ENCODE results near the gene C1QA.
"Not testable (repeated sequence)": the region's sequence is repeated elsewhere in the genome, so short reads cannot be mapped to it uniquely, and the experiment has no call there.

The C1QA gene

DNA sequence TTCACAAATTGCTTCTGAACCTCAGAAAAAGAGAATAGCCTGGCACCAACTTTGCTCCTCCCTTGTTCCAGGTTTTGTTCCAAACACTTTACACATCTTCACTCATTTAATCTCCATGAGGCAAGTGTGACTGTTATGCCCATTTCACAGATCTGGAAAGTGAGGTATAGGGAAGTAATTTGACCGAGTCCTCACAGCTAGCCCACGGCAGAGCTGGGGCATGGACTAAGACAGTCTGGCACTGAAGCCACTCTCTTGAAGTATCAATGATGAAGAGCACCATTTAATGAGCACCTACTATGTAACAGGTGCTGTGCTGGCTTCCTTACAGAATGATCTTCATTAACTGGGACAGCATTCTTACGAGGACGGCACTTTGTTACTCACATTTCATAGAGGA is 35.6 kb downstream of the C1QA start:
- no peak overlapping the region for H3K4me3 ChIP-seq
- no peak overlapping the region for H3K27ac ChIP-seq
- TF ChIP-seq, protein P1, sequence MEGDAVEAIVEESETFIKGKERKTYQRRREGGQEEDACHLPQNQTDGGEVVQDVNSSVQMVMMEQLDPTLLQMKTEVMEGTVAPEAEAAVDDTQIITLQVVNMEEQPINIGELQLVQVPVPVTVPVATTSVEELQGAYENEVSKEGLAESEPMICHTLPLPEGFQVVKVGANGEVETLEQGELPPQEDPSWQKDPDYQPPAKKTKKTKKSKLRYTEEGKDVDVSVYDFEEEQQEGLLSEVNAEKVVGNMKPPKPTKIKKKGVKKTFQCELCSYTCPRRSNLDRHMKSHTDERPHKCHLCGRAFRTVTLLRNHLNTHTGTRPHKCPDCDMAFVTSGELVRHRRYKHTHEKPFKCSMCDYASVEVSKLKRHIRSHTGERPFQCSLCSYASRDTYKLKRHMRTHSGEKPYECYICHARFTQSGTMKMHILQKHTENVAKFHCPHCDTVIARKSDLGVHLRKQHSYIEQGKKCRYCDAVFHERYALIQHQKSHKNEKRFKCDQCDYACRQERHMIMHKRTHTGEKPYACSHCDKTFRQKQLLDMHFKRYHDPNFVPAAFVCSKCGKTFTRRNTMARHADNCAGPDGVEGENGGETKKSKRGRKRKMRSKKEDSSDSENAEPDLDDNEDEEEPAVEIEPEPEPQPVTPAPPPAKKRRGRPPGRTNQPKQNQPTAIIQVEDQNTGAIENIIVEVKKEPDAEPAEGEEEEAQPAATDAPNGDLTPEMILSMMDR (IDR thresholded peaks at IDR 0.05) = no peak
- no peak for DNase-seq (ENCODE audit: low spot score)

DNA sequence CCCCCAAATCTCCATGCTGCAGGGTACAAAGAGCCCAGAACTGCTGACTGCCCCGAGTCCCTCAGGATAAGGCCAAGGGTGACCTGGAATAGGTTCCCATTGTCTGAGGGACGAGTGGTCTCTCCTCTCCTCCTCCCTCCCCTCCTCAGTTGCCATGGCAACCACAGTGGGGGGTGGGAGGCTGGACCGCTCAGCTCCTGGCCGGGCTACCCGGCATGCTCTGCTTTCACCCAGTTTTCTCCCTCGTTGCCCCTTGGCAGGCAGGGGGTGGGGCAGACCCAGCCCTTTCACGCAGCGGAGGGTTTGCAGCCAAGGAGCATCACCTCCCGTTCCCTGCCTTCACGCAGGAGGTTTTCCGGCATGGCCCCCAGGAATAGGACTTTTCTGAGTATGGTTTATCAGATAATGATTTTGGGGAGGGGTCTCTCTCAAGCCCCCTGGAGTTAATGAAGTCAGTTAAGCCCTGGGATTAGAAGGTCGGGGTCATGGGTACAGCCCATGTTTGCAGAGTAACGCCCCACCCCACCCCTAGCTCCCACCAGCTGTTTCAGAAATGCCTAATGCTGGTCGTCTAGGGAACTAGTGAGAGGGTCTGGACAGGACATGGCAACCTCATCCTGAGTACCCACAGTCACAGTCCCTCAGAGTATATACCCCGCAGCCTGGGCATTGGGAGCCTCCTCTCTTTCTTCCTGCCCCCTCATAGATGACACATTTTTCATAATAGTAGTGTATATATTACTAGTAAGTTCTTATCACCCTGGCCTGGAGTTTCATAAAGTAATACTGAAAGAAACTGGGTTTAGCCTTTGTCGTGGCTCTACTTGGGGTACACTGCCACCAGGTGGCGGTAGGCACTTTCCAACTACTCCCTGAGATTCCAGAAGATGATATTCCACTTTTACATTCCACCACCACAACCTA is 37.3 kb downstream of the C1QA start:
- Histone ChIP-seq H3K4me3 (no peak overlapping the region), H3K27ac (no peak overlapping the region)
- TF ChIP-seq, protein P1 (IDR thresholded peaks at IDR 0.05) = peak; percentile 27
- no peak for DNase-seq (ENCODE audit: low spot score)

DNA sequence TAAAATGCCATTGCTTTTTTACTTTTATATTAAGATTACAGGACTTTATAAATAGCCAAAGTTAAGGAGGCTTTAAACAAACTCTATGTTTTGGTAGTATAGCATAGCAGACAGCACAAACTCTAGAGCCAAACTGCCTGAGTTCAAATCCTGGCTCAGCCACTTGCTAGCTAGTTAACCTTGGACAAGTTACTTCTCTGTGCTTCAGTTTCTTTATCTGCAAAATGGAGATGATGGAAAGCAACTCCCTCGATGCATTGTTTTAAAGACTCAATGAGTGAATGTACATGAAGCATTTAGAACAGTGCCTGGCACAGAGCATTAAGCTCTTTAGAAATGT is 38.0 kb downstream of the C1QA start:
- TF ChIP-seq, protein P1 (IDR thresholded peaks at IDR 0.05) = peak; percentile 1
- no peak for DNase-seq (ENCODE audit: low spot score)
- H3K27ac ChIP-seq = no peak overlapping the region
- no peak overlapping the region for H3K4me3 ChIP-seq

DNA sequence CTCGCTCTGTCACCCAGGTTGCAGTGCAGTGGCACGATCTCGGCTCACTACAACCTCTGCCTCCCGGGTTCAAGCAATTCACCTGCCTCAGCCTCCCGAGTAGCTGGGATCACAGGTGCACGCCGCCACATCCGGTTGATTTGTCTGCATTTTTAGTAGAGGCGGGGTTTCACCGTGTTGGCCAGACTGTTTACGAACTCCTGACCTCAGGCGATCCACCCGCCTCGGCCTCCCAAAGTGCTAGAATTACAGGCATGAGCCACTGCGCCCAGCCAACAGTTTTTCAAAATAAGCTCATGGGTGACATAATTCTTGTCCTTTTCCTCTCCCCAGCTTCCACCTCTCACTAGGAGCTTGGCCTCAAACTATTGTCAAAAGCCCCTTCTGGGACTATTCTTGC is 39.7 kb downstream of the C1QA start:
- not testable (repeated sequence) for H3K27ac ChIP-seq; H3K4me3 ChIP-seq; DNase-seq (ENCODE audit: low spot score)

DNA sequence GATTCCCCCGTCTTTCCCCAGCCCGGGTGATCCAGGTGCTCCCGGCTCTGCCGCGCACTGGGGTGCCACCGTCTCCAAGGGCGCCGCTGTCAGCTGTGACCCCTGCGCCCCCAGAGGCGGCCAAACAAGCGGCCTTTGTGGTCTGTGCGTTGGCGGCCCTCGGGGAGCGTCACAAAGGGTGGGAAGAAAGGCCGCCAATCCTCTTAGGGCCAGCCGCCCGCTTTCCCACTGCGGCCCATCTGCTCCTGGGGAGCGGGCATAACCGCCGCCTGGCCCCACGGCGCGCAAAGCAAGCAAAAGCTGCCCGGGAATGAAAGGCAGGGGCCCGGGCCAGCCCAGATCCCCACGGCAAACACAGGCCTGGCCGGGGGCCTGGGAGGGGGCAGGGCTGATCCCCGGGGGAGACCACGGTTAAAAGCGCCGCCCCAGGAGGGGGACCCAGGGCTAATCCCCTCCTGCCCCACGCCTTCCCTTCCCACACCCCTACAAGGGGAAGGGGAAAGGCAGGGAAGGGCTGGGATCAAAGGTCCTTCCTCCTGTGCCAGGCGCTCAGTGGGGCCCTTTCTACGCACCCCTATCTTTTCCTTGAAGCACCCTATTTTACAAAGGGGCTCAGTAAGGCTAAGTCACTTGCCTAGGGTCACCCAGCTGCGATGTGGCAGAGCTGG is 40.6 kb downstream of the C1QA start:
- no peak for DNase-seq (ENCODE audit: low spot score)
- Histone ChIP-seq H3K4me3 (no peak overlapping the region), H3K27ac (no peak overlapping the region)
- TF ChIP-seq, protein P1 (IDR thresholded peaks at IDR 0.05) = no peak

DNA sequence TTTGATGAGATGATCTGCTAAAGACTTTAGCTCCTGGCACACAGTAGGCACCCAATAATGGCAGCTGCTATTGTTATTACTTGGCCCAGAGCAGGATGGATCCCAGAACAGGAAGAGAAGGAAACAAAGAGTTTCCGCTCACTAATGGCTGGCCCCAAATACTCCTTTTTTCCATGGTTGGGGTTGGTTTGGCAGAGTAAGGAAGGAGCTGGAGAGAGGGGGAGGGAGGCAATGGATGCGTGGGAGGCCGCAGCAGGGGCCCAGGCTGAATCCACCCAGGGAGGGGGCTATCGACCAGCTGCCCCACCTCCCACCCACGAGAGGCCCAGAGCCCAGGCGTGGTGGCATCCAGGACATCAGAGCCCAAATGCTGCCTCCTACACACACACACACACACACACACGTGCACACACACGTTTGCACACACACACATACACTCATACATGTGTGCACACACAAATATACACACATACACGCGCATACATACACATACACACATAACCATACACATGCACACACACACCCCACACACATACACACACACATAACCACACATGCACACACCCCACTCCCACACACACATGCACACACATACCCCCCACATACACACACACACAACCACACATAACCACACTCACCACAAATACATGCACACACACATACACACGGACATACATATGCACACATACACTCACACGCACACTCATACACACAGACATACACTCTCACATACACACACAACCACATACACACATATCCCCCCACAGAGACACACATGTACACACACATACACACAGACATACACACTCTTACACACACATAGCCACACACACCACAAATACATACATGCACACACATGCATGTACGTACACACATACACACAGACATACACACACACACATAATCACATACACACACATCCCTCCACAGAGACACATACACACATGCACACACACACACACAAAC is 41.8 kb downstream of the C1QA start:
- TF ChIP-seq, protein P1 (IDR thresholded peaks at IDR 0.05) = no peak
- no peak overlapping the region for H3K27ac ChIP-seq
- no peak overlapping the region for H3K4me3 ChIP-seq
- DNase-seq (ENCODE audit: low spot score) = no peak

DNA sequence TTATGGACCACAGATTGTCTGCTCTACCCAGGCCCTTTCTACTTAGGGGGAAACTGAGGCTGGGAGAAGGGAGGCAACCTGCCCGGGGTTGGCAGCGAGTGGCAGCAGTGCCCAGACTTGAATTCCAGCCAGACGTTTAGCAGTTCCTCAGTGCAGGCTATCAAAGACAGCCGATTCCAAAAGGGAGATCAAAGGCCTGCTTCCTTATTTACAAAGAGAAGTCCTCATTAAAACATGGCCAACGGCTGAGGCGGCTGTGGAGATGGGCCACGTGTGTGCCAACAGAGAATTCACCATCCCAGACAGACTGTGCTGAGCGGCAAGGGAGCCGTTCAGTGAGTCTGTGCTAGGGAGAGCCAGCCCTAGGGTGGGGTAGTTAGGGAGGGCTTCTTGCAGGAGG is 44.3 kb downstream of the C1QA start:
- TF ChIP-seq, protein P1 (IDR thresholded peaks at IDR 0.05) = no peak

More for the DNA sequence above, 44.3 kb downstream of the C1QA start:
- no peak for DNase-seq (ENCODE audit: low spot score)
- no peak overlapping the region for H3K4me3 ChIP-seq
- no peak overlapping the region for H3K27ac ChIP-seq
